HG03060 (cell line): ENCODE data around the gene EDEM1.
A peak's percentile ranks its signal among the peaks of the same experiment; 100 is the strongest.
"Not testable (repeated sequence)": the region's sequence is repeated elsewhere in the genome, so short reads cannot be mapped to it uniquely, and the experiment has no call there.

ENCODE experiments used
- ATAC-seq: cut with Tn5 transposase; IDR thresholded peaks from one replicate; pipeline ENCODE4 v1.9.1; 2021; ENCODE audit warnings: low read depth, moderate number of reproducible peaks; ENCODE audit not compliant: unreplicated experiment

EDEM1 gene

DNA sequence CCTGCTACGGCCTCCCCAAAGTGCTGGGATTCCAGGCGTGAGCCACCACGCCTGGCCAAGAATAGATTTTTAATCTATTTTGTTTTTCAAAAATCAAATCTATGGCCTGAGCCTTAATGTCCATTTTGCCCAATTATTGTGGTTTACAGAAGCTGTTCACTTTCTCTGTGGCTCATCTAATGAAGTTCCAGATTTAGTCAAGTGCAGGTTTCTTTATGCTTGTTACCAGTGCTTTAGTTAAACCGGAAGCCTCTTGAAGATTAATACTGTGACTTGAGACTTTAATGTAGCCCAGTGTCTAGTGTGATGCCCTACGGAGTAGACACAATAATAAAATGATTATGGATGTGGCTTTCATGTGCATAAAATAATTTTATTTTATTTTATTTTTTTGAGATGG is 16.5 kb upstream of the EDEM1 start:
- no peak for ATAC-seq

DNA sequence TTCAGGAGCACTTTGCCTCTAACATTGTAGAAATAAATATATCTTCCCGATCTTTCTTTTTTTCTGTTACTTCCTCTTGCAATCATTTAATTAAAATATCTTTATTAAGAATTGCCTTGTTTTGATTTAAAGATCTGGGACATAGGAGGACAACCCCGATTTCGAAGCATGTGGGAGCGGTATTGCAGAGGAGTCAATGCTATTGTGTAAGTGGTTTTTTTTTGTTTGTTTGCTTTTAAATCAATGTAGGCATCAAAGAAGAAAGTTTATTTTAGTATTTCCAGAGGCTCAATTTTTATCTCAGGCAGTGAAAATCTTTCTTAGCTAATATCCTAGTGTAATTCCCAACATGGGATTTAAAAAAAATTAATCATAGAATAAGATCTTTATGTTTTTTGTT is 15.5 kb upstream of the EDEM1 start:
- ATAC-seq, result no peak

DNA sequence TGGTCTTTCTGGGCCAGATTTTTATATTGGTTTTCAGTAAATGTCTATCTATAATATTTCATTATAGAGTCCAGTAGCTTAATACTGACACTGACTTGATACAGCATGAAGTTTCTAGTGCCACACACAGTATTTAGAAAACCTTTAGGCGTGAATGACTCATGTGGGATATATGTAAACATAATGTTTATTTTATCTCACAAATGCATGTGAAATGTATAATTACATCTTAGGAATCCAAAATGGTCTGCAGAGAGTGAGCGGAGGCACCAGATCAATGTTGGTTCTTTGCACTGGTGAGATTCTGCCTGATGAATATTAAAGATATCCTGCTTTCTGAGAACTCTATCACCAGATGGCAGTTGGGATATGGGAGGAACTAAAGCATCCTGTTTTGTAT is 8.5 kb upstream of the EDEM1 start:
- not testable (repeated sequence) for ATAC-seq

DNA sequence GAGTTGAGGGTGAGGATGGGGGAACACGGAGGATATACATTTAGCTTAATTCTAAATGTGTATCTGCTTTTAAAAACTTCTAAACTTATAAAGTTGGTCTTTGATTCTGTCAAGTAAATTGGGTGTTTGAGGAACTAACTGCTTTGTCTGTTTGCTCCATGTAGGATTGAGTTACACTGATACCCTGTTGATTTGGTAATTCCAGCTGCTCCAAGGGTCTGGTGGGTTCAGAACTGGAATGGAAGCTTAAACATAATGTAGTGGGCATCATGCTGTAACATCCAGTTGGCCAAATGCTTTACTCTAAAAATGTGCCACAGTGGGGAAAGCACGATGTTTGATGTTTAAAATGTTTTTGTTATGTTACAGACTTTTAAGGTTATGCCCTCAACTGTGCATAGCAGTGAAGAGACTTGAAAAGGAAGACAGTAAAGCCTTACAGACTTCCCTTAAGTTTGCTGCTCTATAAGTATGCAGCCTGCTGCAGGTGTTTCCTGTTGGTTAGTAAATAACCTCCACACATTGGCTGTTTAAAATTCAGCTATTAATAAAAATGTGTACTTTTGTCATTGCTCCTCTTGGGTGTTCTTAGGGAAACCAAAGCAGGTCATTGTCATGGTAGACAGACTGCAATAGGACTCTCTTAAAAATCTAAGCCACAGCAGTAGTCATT is 5.9 kb upstream of the EDEM1 start:
- peak; percentile 53 for ATAC-seq

DNA sequence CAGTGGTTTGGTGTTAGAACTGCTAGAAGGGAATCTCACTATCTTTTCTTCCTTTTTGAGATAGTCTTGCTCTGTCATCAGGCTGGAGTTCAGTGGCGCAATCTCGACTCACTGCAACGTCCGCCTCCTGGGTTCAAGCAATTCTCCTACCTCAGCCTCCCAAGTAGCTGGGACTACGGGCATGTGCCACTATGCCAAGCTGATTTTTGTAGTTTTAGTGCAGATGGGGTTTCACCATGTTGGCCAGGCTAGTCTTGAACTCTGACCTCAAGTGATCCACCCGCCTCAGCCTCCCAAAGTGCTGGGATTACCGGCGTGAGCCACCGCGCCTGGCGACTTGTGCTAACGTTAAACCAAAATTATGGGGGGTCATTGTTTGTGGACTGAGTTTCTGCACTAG is 3.8 kb upstream of the EDEM1 start:
- not testable (repeated sequence) for ATAC-seq

DNA sequence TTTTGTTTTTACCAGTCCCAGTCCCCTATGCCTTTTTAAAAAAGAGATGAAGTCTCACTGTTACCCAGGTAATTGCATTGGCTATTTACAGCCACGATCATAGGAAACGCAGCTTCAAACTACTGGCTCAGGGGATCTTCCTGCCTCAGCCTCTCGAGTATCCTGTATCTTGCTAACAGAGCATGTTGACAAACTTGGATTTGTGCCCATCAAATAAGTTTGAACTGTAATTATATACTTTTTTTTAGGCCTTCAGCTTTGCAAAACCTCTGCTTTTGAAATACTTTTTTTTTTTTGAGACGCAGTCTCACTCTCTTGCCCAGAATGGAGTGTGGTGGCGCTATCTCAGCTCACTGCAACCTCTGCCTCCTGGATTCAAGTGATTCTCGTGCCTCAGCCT is 3.0 kb upstream of the EDEM1 start:
- ATAC-seq, result no peak

DNA sequence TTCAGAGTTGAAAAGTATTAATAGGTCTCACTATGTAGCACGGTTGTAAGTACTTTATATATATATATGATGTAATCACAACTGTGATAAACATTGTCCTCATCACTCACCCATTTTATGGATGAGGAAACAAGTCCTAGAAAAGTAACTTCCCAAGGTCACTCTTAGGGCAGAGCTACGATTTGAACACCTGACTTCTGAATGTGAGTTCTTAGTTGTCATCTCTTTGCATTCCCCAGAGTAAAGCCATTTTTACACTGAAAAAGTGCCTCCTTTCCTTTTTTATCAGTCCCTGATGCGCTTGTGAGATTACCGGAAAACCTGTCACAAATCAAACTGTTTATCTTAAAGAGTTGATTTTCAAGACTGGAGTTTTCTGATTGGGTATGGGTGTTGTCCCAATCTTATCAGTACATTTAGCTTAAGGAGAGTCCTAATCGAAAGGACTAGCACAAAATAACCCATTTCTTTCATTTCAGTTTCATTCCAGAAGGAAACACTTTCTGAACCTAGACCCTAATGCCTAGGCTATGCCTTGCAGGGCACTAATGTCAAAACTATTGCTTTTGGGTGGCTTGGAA is 2.3 kb upstream of the EDEM1 start:
- no peak for ATAC-seq

DNA sequence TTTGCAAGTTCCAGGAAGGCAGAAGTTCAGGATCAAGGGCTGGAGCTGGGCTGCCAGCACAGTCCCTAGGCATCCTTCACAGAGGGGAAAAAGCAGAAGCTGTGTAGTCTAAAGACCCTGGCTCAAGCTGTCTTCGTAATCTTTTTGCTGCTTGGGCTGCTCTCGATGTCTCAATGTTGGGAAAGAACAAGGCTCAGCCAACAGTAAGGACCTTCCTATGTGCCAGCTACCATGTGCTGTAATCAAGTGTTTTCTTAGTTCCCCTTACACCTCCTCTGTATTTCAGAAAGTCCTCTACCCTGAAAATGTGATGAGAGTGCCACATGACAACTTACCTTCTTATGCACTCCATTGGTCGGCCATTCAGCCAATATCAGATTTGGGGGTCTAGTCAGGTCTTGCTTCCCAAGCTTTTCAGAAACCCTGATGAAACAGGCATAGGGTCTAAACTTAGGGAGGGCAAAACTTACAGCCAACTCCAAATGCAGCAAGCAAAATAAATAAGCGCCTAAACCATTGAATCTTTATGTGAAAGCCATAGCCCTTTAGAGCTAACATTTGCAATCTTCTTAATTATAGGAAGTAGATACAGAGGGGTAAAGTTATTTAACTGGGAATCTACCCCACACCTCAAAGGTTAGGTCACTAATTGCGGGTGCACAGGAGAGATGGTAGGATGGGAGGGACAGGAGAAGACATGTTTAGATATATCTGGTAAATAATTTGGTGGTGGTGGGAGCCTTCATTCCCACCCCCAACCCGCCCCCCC is 1.2 kb upstream of the EDEM1 start:
- ATAC-seq, result peak; percentile 18

DNA sequence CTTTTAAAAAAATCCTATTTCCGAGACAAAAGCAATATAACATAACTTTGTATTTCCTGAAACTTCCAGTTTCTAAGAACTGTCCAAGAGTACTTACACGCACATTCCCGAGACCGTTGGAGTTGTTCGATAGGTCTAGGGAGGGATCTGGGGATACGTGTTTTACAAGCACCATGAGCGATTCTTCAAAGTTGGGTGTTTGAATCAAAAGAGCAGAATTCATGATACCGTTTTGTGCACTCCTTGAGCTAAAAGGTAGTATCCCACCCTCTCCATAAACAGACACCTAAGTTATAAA is 700 bp upstream of the EDEM1 start:
- no peak for ATAC-seq

DNA sequence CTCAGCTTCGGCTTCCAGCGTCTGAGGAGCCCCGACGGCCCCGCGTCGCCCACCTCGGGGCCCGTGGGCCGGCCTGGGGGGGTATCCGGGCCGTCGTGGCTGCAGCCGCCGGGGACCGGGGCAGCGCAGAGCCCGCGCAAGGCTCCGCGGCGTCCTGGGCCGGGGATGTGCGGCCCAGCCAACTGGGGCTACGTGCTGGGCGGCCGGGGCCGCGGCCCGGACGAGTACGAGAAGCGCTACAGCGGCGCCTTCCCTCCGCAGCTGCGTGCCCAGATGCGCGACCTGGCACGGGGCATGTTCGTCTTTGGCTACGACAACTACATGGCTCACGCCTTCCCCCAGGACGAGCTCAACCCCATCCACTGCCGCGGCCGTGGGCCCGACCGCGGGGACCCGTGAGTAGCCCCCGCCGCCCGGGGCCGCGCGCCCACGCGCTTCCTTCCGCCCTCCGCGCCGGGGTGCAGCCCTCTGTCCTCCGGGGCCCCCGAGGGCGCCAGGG is 462 bp downstream of the EDEM1 start:
- ATAC-seq, result no peak

DNA sequence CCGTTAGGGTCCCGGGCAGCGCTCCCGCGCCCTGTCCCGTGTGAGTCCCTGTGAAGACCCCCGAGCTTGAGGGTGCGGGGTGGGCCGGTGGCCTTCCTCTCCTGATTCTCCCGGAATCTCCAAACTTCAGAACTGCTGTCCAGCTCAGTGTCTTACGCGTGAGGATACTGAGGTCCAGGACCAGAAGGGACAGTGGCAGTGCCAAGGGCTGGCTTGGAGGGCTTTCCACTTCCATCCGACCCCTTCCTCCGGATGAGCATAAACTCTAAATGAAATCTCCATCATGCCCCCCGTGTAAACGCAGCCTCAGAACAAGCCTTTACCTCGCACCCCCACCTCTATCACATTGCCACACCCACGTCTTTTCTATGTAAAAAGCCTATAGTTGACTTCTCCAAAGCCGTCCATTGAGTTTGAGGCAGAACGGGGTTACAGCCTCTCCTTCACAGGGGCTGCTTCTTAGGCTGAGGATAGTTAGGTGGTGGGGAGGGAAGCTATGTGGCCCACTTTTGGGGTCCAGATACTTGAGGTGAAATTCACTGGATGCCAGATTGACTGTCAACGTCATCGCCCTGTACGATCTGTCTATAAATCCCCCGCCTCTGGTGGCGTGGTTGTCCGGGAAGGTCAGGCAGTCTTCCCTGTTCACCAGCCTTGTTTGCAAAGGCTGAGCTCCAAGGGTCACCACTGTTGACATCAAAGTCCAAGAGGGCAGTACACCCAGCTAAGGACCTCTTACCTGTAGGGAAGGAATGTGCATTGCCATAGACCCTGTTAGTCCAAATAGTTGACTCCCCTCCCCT is 1.1 kb downstream of the EDEM1 start:
- no peak for ATAC-seq

DNA sequence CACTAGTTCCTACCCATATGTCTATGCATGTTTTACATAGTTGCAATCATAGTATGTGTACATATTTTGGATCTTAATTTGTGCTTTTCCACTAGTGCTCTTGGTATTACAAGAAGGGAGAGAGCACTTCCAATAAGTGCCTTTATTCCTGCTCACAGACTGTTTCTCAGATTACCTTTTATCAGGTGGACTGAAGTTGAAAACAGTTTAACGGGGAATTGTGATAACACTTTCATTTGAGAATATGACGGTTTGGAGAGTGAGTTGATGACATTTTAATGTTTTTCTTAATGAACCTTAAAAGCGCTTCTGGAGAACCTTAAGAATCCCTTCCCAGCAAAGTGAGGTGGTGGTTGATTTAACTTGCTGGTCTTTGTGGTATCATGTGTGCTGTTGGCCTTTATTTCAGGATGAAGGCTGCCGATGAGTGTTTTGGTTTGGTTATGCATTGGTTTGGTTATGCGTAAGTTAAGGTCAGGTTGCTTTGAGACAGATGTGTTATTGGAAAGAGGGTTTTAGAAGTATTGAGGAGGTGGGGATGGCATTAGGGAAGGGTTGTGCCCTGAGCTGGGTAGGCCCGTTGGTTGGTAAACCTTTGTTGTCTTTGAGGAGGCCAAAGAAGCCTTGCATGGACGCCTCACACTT is 2.8 kb downstream of the EDEM1 start:
- no peak for ATAC-seq

DNA sequence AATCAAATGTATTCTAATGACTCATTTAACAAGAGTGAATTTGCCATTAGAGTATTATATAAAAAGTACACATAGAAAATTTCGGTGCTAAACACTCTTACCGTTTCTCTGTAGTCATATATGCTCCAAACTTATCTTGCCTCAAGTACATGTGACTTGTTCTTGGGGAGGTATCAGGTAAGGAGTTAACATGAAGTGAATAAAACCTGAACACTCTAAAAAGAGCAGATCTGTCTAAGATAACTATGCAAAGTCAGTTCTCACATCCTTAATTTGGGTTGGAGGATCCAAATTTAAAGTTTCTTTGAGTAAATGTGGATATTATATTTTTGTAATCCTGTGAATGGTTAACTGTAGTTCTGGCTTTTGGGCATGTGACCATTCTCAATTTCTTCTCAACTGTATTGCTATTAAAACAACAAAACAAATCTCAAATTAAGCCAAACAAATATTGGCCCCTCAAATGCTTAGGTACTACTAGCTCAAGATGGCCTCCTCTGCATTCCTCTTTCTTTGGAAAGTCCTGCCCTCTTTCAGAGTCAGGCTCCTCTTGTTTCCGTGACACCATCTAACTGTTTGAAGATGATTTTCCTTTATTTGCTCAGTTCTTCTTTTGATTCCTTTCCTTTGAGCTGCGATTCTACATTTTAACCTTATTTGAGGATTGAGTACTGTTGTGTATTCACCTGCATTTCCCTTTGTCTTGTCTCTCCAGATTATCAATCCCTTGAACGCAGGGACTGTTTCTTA is 4.2 kb downstream of the EDEM1 start:
- peak; percentile 13 for ATAC-seq

DNA sequence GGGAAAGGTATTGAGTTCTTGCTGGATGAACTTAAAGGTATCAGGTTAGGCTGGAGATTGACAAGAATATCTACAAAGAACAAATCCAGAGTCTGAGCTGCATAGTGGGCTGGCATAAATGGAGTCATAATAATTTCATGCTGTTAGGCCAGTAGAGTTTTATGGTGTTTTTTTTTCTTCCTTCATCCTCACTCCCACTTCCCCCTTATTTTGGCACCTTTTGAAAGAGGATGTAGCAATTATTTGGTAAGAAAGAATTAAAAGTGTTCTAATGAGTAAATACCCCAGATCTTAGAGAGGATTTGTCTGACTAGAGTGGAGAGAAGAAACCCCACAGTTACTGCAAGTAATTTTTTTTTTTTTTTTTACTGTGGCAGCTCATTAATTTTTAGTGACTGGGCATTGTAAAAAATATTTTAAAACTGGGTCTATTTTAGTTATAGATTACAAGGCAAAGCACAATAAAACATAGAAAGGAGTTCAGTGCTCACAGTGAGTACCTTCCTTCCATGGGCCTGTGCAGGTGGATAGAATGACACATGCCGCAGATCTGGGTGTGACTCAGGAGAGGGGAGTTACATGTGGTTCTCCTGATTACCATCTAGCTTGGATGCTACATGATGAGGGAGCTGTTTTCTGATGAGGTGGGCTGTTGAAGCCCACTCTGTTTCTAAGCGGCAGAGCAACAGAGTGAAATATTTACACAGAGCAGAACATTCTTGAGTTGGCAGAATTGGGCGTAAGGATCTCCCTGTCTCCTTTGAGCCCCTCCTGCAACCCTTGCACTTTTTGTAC is 5.3 kb downstream of the EDEM1 start:
- no peak for ATAC-seq

DNA sequence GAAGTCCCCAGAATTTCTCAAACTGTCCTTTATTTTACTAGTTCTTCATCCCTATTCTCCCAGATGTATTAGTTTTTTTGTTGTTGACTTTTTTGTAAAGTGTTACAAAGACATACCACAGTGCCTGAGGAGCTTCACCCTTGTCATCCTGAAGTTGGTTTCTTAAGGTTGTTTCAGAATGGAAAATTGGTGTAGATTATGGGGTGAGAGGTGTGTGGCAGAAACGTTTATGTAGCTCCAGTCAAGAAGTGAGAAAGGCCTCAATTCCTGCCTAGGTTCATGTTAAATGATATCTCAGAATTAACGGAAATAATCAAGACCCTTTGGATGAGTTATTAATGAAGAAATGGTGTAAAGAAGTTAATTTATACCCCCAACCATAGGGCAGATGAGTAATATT is 6.8 kb downstream of the EDEM1 start:
- no peak for ATAC-seq

DNA sequence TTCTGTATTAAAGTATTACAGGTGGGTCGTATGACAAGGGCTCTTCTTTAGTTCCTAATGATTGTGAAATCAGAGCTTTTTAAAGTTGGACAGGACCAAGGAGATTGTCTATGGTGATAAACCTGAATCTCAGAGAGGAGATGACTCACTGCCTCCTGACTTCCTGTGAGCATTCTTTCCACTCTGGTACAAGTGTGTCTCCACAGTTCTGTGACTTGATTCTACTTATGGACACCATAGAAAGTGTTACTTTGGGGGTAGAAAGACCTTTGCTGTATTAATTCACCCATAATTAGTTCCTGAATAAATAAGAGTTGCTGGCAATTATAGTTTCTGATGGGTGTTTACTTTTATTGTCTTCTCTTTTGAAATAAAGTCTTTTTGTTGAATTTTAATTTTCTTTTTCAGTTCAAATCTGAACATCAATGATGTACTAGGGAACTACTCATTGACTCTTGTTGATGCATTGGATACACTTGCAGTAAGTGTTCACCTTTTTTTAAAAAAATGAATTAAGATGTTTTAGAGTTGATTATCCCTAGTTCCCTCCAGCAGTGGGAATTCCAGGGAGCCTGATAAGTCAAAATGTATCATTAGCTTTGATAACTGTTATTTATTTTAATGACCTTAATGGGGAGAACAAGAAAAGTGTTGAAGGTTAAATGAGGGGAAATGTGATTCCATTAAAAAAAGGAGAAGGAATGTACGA is 7.4 kb downstream of the EDEM1 start:
- peak; percentile 36 for ATAC-seq

DNA sequence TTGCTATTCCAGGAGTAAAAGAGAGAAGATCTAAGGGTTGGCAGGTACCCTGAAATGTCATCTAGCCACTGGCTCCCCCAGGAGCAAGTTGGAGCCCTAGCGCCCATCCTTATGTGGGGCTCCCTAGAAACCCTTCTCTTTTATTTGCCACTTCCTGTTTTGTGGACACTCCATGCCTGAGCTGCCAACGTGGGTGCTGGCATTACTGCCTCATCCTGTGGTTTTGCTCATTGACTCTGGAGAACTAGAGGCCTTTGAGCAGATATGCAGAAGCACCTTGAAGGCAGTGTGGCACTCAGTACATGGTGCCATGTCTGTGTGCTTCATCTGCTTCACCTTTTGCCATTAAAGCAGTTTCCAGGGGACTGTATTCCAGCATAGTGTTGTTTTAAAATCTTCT is 8.1 kb downstream of the EDEM1 start:
- ATAC-seq, result no peak

DNA sequence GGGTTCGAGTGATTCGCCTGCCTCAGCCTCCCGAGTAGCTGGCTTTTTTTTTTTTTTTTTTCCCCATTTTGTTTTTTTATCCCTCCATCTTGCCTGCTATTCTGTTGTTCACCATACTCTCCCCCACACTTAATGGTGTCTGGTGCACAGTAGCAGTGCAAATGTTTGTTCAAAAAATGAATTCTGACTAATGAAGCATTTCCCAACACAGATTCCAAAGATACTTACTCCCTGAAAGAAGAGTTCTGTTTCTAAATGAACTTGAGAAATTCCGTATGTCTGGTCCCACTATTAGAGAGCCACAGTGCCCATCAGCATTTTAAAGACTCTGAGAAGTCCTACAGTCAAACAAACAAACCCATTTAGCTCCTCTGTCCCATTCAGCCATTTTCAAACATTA is 9.5 kb downstream of the EDEM1 start:
- ATAC-seq, result no peak
